ENCODE measurements around the gene IGF2BP1.

Gene IGF2BP1

DNA sequence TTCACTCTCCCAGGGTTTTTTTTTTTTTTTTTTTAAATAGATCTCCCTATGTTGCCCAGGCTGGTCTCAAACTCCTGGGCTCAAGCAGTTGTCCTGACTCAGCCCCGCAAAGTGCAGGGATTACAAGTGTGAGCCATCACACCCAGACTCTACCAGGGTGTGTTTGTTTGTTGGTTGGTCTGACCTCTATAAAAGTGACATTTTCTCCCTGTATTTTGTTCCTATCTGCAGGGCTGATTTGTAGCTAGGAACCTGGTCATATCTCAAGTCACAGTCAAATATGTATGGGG lies 89.1 kb downstream of the IGF2BP1 start:
- Histone ChIP-seq H3K79me1 (ENCODE audit: low read depth, low read length) (no peaks in the 10 kb centered on the region), H3K27ac (replicated peaks; ENCODE audit: low read length) (no peak overlapping the region), H3K27me3 (ENCODE audit: control insufficient read depth in 3 of 3, insufficient read depth in 3 of 3, low read depth in 1 of 3, low read length in 3 of 3) (peaks cover 0 to 15% (median 0%) of the 10 kb centered on the region in 3 experiments), H3K4me3 (ENCODE audit: low read length in 2 of 2) (no peak overlapping the region), H3K18ac (ENCODE audit: low read length) (no peak overlapping the region), H3K9ac (ENCODE audit: low read depth, low read length, poor library complexity) (no peak overlapping the region), H2BK15ac (ENCODE audit: low read length) (no peak overlapping the region), H2BK120ac (ENCODE audit: low read depth, low read length) (no peak overlapping the region), H2AFZ (ENCODE audit: low read length) (no peak overlapping the region), H4K8ac (ENCODE audit: low read depth, low read length) (no peak overlapping the region), H2BK12ac (ENCODE audit: low read length) (no peak overlapping the region), H2AK5ac (ENCODE audit: low read depth, low read length) (no peak overlapping the region), H3K9me3 (replicated peaks in 1 of 2; ENCODE audit: control insufficient read depth in 2 of 2, insufficient read depth in 1 of 2, low read depth in 1 of 2, low read length in 2 of 2) (peaks cover 0 to 5% of the 10 kb centered on the region in 2 donors), H3K4me1 (ENCODE audit: control insufficient read depth in 2 of 2, insufficient read depth in 1 of 2, low read depth in 1 of 2, low read length in 2 of 2) (peaks cover 0 to 6% of the 10 kb centered on the region in 2 donors), H3K36me3 (replicated peaks in 1 of 2; ENCODE audit: control insufficient read depth in 2 of 2, insufficient read depth in 2 of 2, low read length in 2 of 2) (no peaks in the 10 kb centered on the region), H3K23ac (ENCODE audit: low read depth, low read length, poor library complexity) (no peak overlapping the region), H2BK5ac (ENCODE audit: low read length) (no peak overlapping the region), H4K91ac (ENCODE audit: low read depth, low read length, poor library complexity) (no peak overlapping the region), H3K4me2 (ENCODE audit: insufficient read depth, low read length, poor library complexity, severe bottlenecking) (no peak overlapping the region), H3K4ac (ENCODE audit: low read length) (no peak overlapping the region), H3K14ac (ENCODE audit: low read length) (no peak overlapping the region)
- no peak for DNase-seq (ENCODE audit: low spot score)
- whole genome bisulfite sequencing, 2 donors (ENCODE audit: extremely low coverage in 2 of 2, insufficient read length in 2 of 2, insufficient replicate concordance in 1 of 2): no CpG with 5 or more reads among the region's 1 CpG

DNA sequence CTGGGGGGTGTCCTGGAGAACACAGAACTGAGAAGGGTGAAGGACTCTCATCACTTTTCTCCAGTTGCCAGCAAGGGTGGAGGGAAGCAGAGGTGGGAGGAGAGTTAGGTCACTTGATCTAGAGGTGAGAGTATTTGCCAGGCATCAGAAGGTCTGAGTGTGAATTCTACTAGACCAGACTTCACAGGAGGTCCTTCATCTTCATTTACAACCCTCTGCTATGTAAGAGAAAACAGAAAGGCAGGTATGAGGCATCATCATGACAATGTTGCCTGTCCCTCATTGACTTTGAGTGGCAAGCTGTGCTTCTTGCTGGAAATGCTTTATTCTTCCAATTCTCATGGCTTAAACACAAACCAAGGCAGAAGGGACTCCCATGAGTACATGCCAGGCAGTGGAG lies 89.5 kb downstream of the IGF2BP1 start:
- H2BK120ac ChIP-seq (ENCODE audit: low read depth, low read length): no peak overlapping the region

DNA sequence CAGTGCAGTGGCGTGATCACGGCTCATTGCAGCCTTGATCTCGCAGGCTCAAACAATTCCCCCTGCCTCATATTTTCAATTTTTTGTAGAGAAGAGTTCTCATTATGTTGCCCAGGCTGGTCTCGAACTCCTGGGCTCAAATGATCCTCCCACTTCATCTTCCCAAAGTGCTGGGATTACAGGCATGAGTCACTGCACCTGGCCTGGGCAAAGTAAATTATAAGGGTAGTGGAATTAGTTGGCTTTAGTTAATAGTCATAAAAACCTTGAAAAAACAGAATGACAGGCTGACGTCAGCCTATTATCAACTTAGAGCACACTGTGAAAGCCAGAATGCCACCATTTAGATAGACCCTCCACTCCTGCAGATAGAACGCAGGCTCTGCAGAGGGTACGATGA lies 91.9 kb downstream of the IGF2BP1 start:
- Histone ChIP-seq H2AK5ac (ENCODE audit: low read depth, low read length) (no peak overlapping the region), H2AFZ (ENCODE audit: low read length) (no peak overlapping the region), H2BK5ac (ENCODE audit: low read length) (no peak overlapping the region), H3K4ac (ENCODE audit: low read length) (no peak overlapping the region), H3K27me3 (ENCODE audit: control insufficient read depth in 3 of 3, insufficient read depth in 3 of 3, low read depth in 1 of 3, low read length in 3 of 3) (peaks cover 0 to 19% (median 0%) of the 10 kb centered on the region in 3 experiments), H4K91ac (ENCODE audit: low read depth, low read length, poor library complexity) (no peak overlapping the region), H3K9me3 (replicated peaks in 1 of 2; ENCODE audit: control insufficient read depth in 2 of 2, insufficient read depth in 1 of 2, low read depth in 1 of 2, low read length in 2 of 2) (peaks cover 0 to 5% of the 10 kb centered on the region in 2 donors), H3K18ac (ENCODE audit: low read length) (no peak overlapping the region), H3K14ac (ENCODE audit: low read length) (no peak overlapping the region), H2BK120ac (ENCODE audit: low read depth, low read length) (no peak overlapping the region), H3K4me2 (ENCODE audit: insufficient read depth, low read length, poor library complexity, severe bottlenecking) (no peak overlapping the region), H3K4me3 (ENCODE audit: low read length in 2 of 2) (no peak overlapping the region), H4K8ac (ENCODE audit: low read depth, low read length) (no peak overlapping the region), H2BK15ac (ENCODE audit: low read length) (no peak overlapping the region), H3K27ac (replicated peaks; ENCODE audit: low read length) (no peak overlapping the region), H2BK12ac (ENCODE audit: low read length) (no peak overlapping the region), H3K9ac (ENCODE audit: low read depth, low read length, poor library complexity) (no peak overlapping the region), H3K79me1 (ENCODE audit: low read depth, low read length) (no peaks in the 10 kb centered on the region), H3K23ac (ENCODE audit: low read depth, low read length, poor library complexity) (no peak overlapping the region), H3K36me3 (replicated peaks in 1 of 2; ENCODE audit: control insufficient read depth in 2 of 2, insufficient read depth in 2 of 2, low read length in 2 of 2) (no peaks in the 10 kb centered on the region), H3K4me1 (ENCODE audit: control insufficient read depth in 2 of 2, insufficient read depth in 1 of 2, low read depth in 1 of 2, low read length in 2 of 2) (peaks cover 0 to 4% of the 10 kb centered on the region in 2 donors)
- WGBS, 2 donors (ENCODE audit: extremely low coverage in 2 of 2, insufficient read length in 2 of 2, insufficient replicate concordance in 1 of 2): no CpG with 5 or more reads among the region's 7 CpGs
- no peak for DNase-seq (ENCODE audit: low spot score)

More for the DNA sequence above, 89.5 kb downstream of the IGF2BP1 start:
- no peak for DNase-seq (ENCODE audit: low spot score)
- Histone ChIP-seq H3K9me3 (replicated peaks in 1 of 2; ENCODE audit: control insufficient read depth in 2 of 2, insufficient read depth in 1 of 2, low read depth in 1 of 2, low read length in 2 of 2) (peaks cover 0 to 5% of the 10 kb centered on the region in 2 donors), H3K79me1 (ENCODE audit: low read depth, low read length) (no peaks in the 10 kb centered on the region), H2AFZ (ENCODE audit: low read length) (no peak overlapping the region), H4K8ac (ENCODE audit: low read depth, low read length) (no peak overlapping the region), H3K4me3 (ENCODE audit: low read length in 2 of 2) (no peak overlapping the region), H3K36me3 (replicated peaks in 1 of 2; ENCODE audit: control insufficient read depth in 2 of 2, insufficient read depth in 2 of 2, low read length in 2 of 2) (no peaks in the 10 kb centered on the region), H3K4me1 (ENCODE audit: control insufficient read depth in 2 of 2, insufficient read depth in 1 of 2, low read depth in 1 of 2, low read length in 2 of 2) (peaks cover 0 to 6% of the 10 kb centered on the region in 2 donors), H3K27ac (replicated peaks; ENCODE audit: low read length) (no peak overlapping the region), H3K18ac (ENCODE audit: low read length) (no peak overlapping the region), H3K4ac (ENCODE audit: low read length) (no peak overlapping the region), H2BK15ac (ENCODE audit: low read length) (no peak overlapping the region), H3K23ac (ENCODE audit: low read depth, low read length, poor library complexity) (no peak overlapping the region), H3K27me3 (ENCODE audit: control insufficient read depth in 3 of 3, insufficient read depth in 3 of 3, low read depth in 1 of 3, low read length in 3 of 3) (peaks cover 0 to 15% (median 0%) of the 10 kb centered on the region in 3 experiments), H2AK5ac (ENCODE audit: low read depth, low read length) (no peak overlapping the region), H3K9ac (ENCODE audit: low read depth, low read length, poor library complexity) (no peak overlapping the region), H3K4me2 (ENCODE audit: insufficient read depth, low read length, poor library complexity, severe bottlenecking) (no peak overlapping the region), H3K14ac (ENCODE audit: low read length) (no peak overlapping the region), H2BK12ac (ENCODE audit: low read length) (no peak overlapping the region), H2BK5ac (ENCODE audit: low read length) (no peak overlapping the region), H4K91ac (ENCODE audit: low read depth, low read length, poor library complexity) (no peak overlapping the region)

DNA sequence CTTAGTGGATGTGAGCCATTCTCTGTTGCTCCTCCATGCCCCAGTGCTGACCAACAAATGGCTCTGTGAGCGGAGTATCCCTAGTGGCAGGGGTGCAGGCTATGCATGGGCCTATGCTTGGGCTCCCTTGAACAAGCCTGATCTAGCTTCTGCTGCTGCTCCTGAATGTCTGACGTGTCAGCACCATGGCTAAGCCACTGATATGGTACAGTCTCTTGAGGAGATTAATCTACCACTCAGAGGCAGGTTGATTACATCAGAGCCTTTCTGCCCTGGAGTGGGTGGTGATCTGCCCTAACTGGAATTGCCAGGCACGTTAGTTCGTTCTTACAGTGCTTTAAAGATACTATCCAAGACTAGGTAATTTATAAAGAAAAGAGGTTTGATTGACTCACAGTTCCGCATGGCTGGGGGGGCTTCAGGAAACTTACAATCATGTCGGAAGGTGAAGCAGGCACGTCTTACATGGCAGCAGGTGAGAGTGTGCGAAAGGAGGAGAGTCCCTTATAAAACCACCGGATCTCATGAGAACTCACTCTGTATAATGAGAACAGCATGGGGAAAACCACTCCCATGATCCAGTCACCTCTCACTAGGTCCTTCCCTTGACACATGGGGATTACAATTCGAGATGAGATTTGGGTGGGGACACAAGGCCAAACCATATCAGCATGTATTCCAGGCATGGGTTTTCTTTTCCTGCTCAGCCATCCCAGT lies 93.9 kb downstream of the IGF2BP1 start:
- Histone ChIP-seq H4K91ac (ENCODE audit: low read depth, low read length, poor library complexity) (no peak overlapping the region), H3K27me3 (ENCODE audit: control insufficient read depth in 3 of 3, insufficient read depth in 3 of 3, low read depth in 1 of 3, low read length in 3 of 3) (peaks cover 0 to 19% (median 0%) of the 10 kb centered on the region in 3 experiments)
- no peak for DNase-seq (ENCODE audit: low spot score)

More for the DNA sequence above, 93.9 kb downstream of the IGF2BP1 start:
- Histone ChIP-seq H3K14ac (ENCODE audit: low read length) (no peak overlapping the region), H2BK15ac (ENCODE audit: low read length) (no peak overlapping the region), H2AFZ (ENCODE audit: low read length) (no peak overlapping the region), H3K9me3 (replicated peaks in 1 of 2; ENCODE audit: control insufficient read depth in 2 of 2, insufficient read depth in 1 of 2, low read depth in 1 of 2, low read length in 2 of 2) (peaks cover 0 to 5% of the 10 kb centered on the region in 2 donors), H3K4me2 (ENCODE audit: insufficient read depth, low read length, poor library complexity, severe bottlenecking) (no peak overlapping the region), H3K4ac (ENCODE audit: low read length) (no peak overlapping the region), H3K9ac (ENCODE audit: low read depth, low read length, poor library complexity) (no peak overlapping the region), H2BK12ac (ENCODE audit: low read length) (no peak overlapping the region), H3K18ac (ENCODE audit: low read length) (no peak overlapping the region), H3K36me3 (replicated peaks in 1 of 2; ENCODE audit: control insufficient read depth in 2 of 2, insufficient read depth in 2 of 2, low read length in 2 of 2) (no peaks in the 10 kb centered on the region), H2AK5ac (ENCODE audit: low read depth, low read length) (no peak overlapping the region), H3K4me1 (ENCODE audit: control insufficient read depth in 2 of 2, insufficient read depth in 1 of 2, low read depth in 1 of 2, low read length in 2 of 2) (peaks cover 0 to 4% of the 10 kb centered on the region in 2 donors), H2BK120ac (ENCODE audit: low read depth, low read length) (no peak overlapping the region), H3K79me1 (ENCODE audit: low read depth, low read length) (no peaks in the 10 kb centered on the region), H3K4me3 (ENCODE audit: low read length in 2 of 2) (peak overlapping the region in 1 of 2 donors; percentile 44), H3K27ac (replicated peaks; ENCODE audit: low read length) (no peak overlapping the region), H4K8ac (ENCODE audit: low read depth, low read length) (no peak overlapping the region), H3K23ac (ENCODE audit: low read depth, low read length, poor library complexity) (no peak overlapping the region), H2BK5ac (ENCODE audit: low read length) (no peak overlapping the region)
- WGBS, 2 donors (ENCODE audit: extremely low coverage in 2 of 2, insufficient read length in 2 of 2, insufficient replicate concordance in 1 of 2): no CpG with 5 or more reads among the region's 10 CpGs
